BJ (cell line): Measurements from ENCODE around the gene LYPD5. TPM values are rescaled to one million over a fixed set of nuclear protein-coding genes. Genes with fewer than 3 reads are reported as not detected.

Experiments used
- CTCF ChIA-PET: fragments of 350-600 bp; formaldehyde crosslinking; extraction: SDS; loops from one replicate; lab custom pipeline; 2021; ENCODE audit warnings: antibody characterized with exemption, inconsistent platforms; lab: Yijun Ruan, JAX
- POLR2A ChIA-PET: fragments of 300-600 bp; sonication (Branson Sonifier 250); formaldehyde crosslinking; extraction: SDS; loops from one replicate; lab custom pipeline; 2021; ENCODE audit warnings: antibody characterized with exemption; lab: Charles Lee
- DNase-seq: peaks from one replicate; pipeline ENCODE4 v3.0.0-alpha.2; 2011; ENCODE audit warnings: low read depth
- H3K27me3 ChIP-seq: 2 replicates; pipeline ENCODE4 v1.6.0; 2011; ENCODE audit warnings: low read length; ENCODE audit not compliant: control insufficient read depth, insufficient read depth
- H3K36me3 ChIP-seq: 2 replicates; pipeline ENCODE4 v1.5.1; 2011; ENCODE audit warnings: low read length; ENCODE audit not compliant: control insufficient read depth, insufficient read depth
- H3K4me3 ChIP-seq: 2 replicates; pipeline ENCODE4 v1.5.1; 2011; ENCODE audit warnings: low read depth, mild to moderate bottlenecking, control low read depth, low read length
- polyA plus RNA-seq: library from polyadenylated mRNA; depleted of rRNA; stranded (reverse); fragments of >200 nt; gene quantifications from 2 replicates; pipeline ENCODE4 v1.2.3, GENCODE V29; 2011
- TF ChIP-seq, protein P1 (sequence below): IDR thresholded peaks from 2 replicates; pipeline ENCODE4 v1.5.1; 2011; ENCODE audit warnings: low read depth, mild to moderate bottlenecking, control low read depth, inconsistent platforms, low read length, moderate library complexity; ENCODE audit not compliant: insufficient read depth

LYPD5 gene
- polyA plus RNA-seq, 1 experiment = 0.40 TPM

DNA sequence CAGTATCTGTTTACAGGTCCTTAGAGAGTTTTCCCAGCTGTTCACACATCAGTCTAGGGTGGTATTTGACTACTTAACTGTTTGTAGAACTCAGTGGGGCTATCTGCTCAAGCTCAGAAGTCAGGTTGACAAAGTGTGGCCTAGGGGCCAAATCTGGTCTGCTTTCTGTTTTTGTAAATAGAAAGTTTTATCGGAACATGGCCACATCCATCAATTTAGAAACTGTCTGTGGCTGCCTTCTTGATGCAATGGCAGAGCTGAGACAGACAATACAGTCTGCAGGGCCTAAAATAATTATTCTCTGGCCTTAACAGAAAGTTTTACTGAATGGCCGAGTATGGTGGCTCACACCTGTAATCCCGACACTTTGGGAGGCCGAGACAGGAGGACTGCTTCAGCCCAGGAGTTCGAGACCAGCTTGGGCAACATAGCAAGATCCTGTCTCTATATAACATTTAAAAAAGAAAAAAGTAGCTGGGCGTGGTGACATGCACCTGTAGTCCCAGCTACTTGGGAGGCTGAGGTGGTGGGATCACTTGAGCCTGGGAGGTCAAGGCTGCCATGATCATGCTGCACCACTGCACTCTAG lies 49.9 kb downstream of the LYPD5 start:
- TF ChIP-seq, protein P1, sequence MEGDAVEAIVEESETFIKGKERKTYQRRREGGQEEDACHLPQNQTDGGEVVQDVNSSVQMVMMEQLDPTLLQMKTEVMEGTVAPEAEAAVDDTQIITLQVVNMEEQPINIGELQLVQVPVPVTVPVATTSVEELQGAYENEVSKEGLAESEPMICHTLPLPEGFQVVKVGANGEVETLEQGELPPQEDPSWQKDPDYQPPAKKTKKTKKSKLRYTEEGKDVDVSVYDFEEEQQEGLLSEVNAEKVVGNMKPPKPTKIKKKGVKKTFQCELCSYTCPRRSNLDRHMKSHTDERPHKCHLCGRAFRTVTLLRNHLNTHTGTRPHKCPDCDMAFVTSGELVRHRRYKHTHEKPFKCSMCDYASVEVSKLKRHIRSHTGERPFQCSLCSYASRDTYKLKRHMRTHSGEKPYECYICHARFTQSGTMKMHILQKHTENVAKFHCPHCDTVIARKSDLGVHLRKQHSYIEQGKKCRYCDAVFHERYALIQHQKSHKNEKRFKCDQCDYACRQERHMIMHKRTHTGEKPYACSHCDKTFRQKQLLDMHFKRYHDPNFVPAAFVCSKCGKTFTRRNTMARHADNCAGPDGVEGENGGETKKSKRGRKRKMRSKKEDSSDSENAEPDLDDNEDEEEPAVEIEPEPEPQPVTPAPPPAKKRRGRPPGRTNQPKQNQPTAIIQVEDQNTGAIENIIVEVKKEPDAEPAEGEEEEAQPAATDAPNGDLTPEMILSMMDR = no peak
- ChIA-PET CTCF (interaction anchor here (1.2 to 2.9 kb wide), 9 partner anchors 7 to 82 kb away, joined by 3 to 15 read pairs (median 6); partner anchors contain the start of gene PLAUR), POLR2A (interaction anchor here (0.7 to 1.0 kb wide), 2 partner anchors 12 to 82 kb away, joined by 3 to 8 read pairs; no protein-coding TSS in a partner anchor)
- Histone ChIP-seq H3K27me3 (no peaks in the 10 kb centered on the region), H3K36me3 (peaks cover 20% of the 10 kb centered on the region), H3K4me3 (no peak overlapping the region)
- no peak for DNase-seq

DNA sequence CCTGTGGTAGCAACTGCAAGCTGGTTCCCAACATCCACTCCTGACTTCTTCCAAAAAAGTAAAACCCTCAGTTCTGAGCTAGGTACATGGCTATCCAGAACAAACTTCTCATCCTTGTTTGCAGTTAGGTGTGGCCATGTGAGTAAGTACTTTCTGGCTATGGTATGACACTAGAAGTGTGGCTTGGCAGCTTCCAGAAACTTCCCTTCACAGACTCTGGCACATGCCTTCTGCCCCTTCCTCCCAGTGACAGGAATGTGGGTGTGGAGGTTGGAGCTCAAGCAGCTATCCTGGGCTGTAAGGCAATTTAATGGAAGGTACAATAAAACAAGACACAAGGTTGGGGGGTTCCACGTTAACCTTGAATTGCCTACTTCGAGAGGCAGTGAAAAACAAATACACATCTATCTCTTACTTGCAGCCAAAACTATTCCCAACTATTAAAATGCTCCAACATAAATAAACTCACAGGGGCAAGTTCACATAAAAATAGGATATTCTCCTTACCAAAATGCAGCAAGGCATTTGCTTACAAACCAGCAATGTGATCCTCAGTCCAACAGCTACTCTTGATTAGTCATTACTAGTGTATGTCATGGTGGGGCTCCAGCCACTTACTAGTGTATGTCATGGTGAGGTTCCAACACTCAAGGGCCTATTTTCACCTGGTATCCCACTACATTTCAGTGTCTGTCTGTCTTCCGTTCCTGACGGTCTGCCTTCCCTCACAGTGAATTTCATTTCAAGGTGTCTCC lies 50.6 kb downstream of the LYPD5 start:
- ChIA-PET POLR2A (no interaction called here), CTCF (interaction anchor here (1.0 to 2.9 kb wide), 9 partner anchors 8 to 648 kb away, joined by 3 to 15 read pairs (median 6); partner anchors contain the start of gene PLAUR)
- Histone ChIP-seq H3K36me3 (peaks cover 21% of the 10 kb centered on the region), H3K27me3 (no peaks in the 10 kb centered on the region), H3K4me3 (no peak overlapping the region)
- no peak for DNase-seq
- TF ChIP-seq, protein P1 = no peak

DNA sequence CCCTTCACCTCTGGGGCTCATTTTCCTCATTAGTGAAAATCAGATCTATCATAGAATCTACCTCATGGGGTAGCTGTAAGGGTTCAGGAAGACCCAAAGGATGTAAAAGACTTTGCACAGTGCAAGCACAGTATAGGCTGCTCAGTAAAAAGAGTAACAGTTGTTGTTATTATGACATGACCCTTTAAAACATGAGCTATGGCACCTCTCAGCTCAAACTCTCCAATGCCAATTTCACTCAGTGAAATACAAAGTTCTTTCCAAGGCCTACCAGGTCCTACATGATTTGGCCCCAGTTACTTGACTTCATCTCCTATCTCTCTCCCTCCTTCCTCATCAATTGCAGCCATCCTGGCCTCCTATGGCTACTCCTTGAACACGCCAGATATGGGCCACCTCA lies 52.3 kb downstream of the LYPD5 start:
- TF ChIP-seq, protein P1 = no peak
- Histone ChIP-seq H3K36me3 (peaks cover 27% of the 10 kb centered on the region), H3K27me3 (no peaks in the 10 kb centered on the region), H3K4me3 (no peak overlapping the region)
- POLR2A ChIA-PET = no interaction called here
- no peak for DNase-seq
- CTCF ChIA-PET = interaction anchor here (2.2 kb wide), 1 partner anchor 35 kb away, joined by 7 read pairs; no protein-coding TSS in a partner anchor

DNA sequence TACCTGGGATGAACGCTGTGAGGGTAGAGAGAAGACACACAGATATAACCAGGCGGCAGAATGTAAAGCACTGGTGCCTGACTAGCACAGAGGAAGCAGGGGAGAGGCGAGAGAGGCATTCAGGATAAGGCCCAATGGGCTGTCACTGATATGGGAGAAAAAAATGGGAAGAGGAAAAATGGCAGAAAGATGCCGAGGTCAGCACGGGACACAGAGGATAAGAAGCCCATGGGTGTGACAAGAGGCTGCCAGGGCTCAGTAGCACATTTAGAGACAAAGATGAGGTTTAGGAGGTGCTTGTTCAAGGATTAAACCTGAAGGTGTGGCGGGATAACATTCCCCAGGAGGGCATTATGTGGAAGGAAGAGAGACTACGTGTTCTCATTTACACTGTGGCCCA lies 53.1 kb downstream of the LYPD5 start:
- no peak for DNase-seq
- ChIA-PET POLR2A (no interaction called here), CTCF (no interaction called here)
- Histone ChIP-seq H3K27me3 (no peaks in the 10 kb centered on the region), H3K4me3 (no peak overlapping the region), H3K36me3 (peaks cover 30% of the 10 kb centered on the region)
- TF ChIP-seq, protein P1 = no peak

DNA sequence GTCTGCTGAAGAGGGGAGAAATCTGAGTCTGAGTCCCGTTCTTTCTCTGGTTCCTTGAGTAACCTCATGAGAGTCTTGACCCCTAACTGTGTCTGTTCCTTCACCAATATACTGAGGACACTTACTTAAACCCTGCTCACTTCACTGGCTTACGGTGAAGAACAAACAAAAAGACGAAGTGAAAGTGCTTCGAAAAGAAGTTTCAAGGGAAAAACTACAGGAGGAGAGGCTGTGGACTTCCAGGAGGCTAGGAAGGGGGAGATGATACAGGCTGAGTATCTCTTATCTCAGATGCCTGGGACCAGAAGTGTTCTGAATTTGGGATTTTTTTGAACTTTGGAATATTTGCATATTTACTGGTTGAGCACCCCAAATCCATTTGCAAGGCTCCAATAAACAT lies 53.6 kb downstream of the LYPD5 start:
- H3K4me3 ChIP-seq = no peak overlapping the region
- no peak for DNase-seq
- POLR2A ChIA-PET = no interaction called here
- H3K36me3 ChIP-seq = peaks cover 30% of the 10 kb centered on the region
- CTCF ChIA-PET = interaction anchor here (7.5 kb wide), 1 partner anchor 17 kb away, joined by 59 read pairs; no protein-coding TSS in a partner anchor
- no peaks in the 10 kb centered on the region for H3K27me3 ChIP-seq
- TF ChIP-seq, protein P1 = no peak
